C4-2B (cell line): ENCODE measurements around the gene TMEM165.
A peak's percentile ranks its signal among the peaks of the same experiment; 100 is the strongest.

Source experiments
- H3K27ac ChIP-seq: fragments of 450-650 bp; 2 replicates; pipeline ENCODE4 v1.5.1; 2017
- ZFX ChIP-seq: fragments of 450-650 bp; IDR thresholded peaks from 2 replicates; pipeline ENCODE4 v1.6.1; 2017
- TF ChIP-seq, protein P1 (sequence below): fragments of 450-650 bp; conservative IDR thresholded peaks from 2 replicates; pipeline ENCODE4 v1.5.1; 2017; ENCODE audit warnings: mild to moderate bottlenecking

The TMEM165 gene

GRCh38 chr4:55435141-55435841, 39.5 kb downstream of the TMEM165 start:
- TF ChIP-seq ZFX, result no peak
- TF ChIP-seq, protein P1, sequence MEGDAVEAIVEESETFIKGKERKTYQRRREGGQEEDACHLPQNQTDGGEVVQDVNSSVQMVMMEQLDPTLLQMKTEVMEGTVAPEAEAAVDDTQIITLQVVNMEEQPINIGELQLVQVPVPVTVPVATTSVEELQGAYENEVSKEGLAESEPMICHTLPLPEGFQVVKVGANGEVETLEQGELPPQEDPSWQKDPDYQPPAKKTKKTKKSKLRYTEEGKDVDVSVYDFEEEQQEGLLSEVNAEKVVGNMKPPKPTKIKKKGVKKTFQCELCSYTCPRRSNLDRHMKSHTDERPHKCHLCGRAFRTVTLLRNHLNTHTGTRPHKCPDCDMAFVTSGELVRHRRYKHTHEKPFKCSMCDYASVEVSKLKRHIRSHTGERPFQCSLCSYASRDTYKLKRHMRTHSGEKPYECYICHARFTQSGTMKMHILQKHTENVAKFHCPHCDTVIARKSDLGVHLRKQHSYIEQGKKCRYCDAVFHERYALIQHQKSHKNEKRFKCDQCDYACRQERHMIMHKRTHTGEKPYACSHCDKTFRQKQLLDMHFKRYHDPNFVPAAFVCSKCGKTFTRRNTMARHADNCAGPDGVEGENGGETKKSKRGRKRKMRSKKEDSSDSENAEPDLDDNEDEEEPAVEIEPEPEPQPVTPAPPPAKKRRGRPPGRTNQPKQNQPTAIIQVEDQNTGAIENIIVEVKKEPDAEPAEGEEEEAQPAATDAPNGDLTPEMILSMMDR, result no peak; the same call in 1 of the 2 replicates
- no peak overlapping the region for H3K27ac ChIP-seq

DNA sequence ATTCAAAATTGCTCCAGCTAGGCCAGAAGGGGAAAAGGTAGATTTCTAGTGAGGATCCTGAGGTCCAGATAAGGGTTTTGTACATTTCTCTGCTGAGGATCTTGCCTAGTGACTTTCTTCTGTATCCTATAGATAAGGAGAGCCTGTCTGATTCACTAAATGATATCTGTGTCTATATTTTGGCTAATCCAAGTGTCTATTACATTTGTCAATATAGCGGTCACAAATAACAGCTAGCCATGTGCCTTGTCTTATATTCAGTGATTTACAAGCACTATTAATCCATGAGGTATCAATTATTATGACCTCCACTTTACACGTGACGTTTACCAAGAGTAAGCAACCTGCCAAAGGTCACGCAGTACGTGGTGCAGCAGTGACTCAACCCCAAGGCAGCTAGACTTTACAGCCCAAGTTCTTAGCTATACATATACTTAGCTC, 41.6 kb downstream of the TMEM165 start:
- no peak overlapping the region; the same call in 1 of the 2 replicates for H3K27ac ChIP-seq
- no peak for TF ChIP-seq ZFX
- TF ChIP-seq, protein P1, result no peak

- H3K27ac ChIP-seq, result peak overlapping the region; percentile 40
- no peak for TF ChIP-seq ZFX
- TF ChIP-seq, protein P1, result no peak
Measured at GRCh38 chr4:55437823-55438222, 42.1 kb downstream of the TMEM165 start.

DNA sequence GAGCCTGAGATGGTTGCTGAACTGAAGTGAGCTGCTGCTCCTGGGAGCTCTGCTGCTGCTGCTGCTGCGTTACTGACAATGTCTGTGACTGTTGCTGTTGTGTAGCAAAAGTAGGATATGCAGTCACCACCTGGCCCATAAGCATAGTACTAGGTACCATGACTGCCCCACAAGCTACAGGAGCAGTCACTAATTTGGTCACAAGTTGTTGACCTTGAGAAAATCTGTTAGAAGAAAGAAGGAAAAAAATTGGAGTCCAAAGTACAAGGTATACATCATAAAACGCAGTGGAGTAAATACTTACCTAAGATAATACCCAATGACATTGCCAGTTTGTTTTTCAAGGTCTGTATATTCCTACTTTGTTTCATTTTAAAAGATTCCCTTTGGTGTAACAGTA, 42.6 kb downstream of the TMEM165 start:
- peak overlapping the region; percentile 40 for H3K27ac ChIP-seq
- TF ChIP-seq, protein P1, result no peak
- TF ChIP-seq ZFX, result no peak

- no peak overlapping the region for H3K27ac ChIP-seq
- TF ChIP-seq, protein P1, result no peak
- TF ChIP-seq ZFX, result no peak
Measured at GRCh38 chr4:55439023-55439422, 43.3 kb downstream of the TMEM165 start.

DNA sequence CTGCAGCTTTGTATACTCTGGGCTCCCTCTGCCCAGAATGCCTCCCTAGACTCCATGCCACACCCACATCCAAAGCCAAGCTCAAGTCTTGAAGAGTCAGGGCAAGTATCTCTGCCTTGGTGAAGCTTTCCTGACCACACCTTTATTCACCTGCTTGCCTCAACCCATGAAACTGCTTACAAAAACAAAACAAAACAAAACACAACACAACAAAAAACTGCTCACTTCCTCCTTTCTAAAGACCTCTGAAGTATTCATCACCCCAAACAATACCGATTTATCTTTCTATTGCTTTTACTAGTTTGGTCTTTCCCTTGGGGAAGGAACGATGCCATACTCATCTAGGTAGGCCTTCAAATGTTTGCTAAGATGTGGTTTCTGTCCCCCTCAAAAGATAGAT, 45.0 kb downstream of the TMEM165 start:
- TF ChIP-seq, protein P1, result no peak
- no peak for TF ChIP-seq ZFX
- no peak overlapping the region for H3K27ac ChIP-seq

- no peak for TF ChIP-seq ZFX
- TF ChIP-seq, protein P1, result no peak
Measured at GRCh38 chr4:55442541-55442940, 46.8 kb downstream of the TMEM165 start.

More at GRCh38 chr4:55442541-55442940, 46.8 kb downstream of the TMEM165 start:
- H3K27ac ChIP-seq, result no peak overlapping the region
